Fibroblast of lung (primary cell): ENCODE data around the gene NTRK3.

ENCODE experiments used
- CTCF ChIP-seq, 2 donors: IDR thresholded peaks in 1 of 2; conservative IDR thresholded peaks in 1 of 2; 1 replicate in 1 of 2; 2 replicates in 1 of 2; pipeline ENCODE4 v1.5.1; 2011 to 2012; ENCODE audit warnings: low read length in 2 of 2, control low read depth in 1 of 2, inconsistent platforms in 1 of 2, low read depth in 1 of 2, mild to moderate bottlenecking in 1 of 2
- EZH2 ChIP-seq: IDR thresholded peaks from 2 replicates; pipeline ENCODE4 v1.5.1; 2012; ENCODE audit warnings: low read length, control low read depth, mild to moderate bottlenecking; ENCODE audit errors: missing control alignments

GRCh38 chr15:87938031-87938430 is 318.5 kb downstream of the NTRK3 start:
- no peak for TF ChIP-seq CTCF (conservative IDR thresholded peaks at IDR 0.05 in 1 of 2, IDR thresholded peaks at IDR 0.05 in 1 of 2; ENCODE audit: low read depth in 1 of 2, low read length in 2 of 2)
- TF ChIP-seq EZH2: no peak
